Activated T-cell treated with anti-CD3 and anti-CD28 coated beads, Interleukin-2, amount 50 U/mL, for 1 hour (primary cell): ENCODE results near the gene LILRB4.
"Not testable (repeated sequence)": the region's sequence is repeated elsewhere in the genome, so short reads cannot be mapped to it uniquely, and the experiment has no call there.

Source experiments
- DNase-seq: peaks from one replicate; pipeline ENCODE4 v3.0.0-alpha.2; 2020

The LILRB4 gene

DNA sequence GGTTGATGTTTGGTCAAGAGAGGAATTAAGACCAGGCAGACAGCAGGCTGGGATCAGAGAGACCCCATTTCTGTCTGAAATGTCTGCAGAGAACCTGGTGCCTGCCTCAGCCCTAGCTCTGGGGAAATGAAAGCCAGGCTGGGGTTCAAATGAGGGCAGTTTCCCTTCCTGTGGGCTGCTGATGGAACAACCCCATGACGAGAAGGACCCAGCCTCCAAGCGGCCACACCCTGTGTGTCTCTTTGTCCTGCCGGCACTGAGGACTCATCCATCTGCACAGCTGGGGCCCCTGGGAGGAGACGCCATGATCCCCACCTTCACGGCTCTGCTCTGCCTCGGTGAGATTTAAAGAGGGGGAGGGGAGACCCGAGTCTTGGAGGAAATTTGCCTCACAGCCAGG lies at the start of gene LILRB4:
TSS of gene LILRB4 (plus strand) at position 256 of the 400 bp plus-strand sequence. CDS start at position 305, 49 bp downstream.
- no peak for DNase-seq

DNA sequence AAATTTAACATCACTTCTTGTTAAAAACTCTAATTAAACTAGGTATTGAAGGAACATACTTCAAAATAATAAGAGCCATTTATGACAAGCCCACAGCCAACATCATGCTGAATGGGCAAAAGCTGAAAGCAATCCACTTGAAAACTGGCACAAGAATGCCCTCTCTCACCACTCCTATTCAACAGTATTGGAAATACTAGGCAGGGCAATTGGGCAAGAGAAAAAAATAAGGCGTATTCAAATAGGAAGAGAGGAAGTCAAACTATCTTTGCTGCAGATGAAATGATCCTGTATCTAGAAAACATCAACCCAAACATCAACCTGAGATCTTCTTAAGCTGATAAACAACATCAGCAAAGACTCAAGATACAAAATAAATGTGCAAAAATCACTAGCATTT lies 48.1 kb upstream of the LILRB4 start:
- DNase-seq, result no peak

DNA sequence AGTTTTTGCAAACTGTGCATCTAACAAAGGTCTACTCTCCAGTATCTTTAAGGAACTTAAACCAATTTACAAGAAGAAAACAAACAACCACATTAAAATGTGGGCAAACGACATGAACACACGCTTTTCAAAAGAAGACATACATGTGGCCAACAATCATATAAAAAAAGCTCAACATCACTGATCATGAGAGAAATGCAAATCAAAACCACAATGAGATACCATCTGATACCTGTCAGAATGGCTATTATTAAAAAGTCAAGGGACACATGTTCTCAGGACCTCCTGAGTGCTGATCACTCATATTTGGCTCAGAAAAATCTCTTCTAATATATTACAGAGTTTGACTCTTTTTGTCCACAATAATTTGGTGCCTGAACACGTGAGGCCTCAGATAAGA lies 46.7 kb upstream of the LILRB4 start:
- DNase-seq, result no peak

DNA sequence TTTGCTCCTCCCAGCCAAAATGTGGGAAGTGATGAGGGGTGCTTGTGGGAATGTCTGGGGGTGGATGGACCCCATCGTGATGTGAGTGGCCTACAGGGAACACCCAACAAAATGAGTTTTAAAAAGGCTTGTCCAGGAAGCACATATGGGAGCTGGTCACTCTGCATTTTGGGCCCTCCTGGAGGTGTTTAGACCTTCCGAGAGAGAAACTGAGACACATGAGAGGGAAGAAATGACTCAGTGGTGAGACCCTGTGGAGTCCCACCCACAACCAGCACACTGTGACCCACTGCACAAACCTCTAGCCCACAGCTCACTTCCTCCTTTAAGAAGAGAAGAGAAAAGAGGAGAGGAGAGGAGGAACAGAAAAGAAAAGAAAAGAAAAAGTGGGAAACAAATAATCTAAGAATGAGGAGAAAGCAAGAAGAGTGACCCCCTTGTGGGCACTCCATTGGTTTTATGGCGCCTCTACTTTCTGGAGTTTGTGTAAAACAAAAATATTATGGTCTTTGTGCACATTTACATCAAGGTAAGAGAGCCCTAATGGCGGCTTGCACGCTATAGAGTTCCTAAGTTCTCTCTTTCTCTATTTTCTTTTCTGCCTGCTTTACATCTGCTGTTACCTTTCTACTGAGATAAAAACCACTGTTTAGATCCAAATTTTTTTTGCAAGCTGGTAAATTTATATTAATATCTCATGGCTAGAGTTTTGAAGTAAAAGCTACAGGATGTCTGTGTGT lies 45.8 kb upstream of the LILRB4 start:
- DNase-seq, result no peak

DNA sequence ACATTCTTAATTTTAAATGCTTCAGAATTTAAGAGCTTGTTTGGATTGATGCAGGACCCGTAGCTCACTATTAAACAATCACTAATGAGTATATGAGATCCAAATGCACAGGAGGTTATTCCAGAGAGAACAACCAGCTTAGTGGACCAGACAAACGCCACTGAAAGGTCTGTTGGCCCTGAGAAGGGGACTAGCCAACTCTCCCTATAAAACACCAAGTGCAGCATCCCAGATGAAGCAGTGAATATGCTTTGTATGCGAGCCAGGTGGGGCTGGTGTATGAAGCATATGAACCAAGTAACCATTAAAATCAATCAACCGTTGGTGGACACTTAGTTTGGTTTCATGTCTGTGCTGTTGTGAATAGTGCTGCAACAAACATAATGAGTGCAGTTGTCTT lies 42.3 kb upstream of the LILRB4 start:
- no peak for DNase-seq

DNA sequence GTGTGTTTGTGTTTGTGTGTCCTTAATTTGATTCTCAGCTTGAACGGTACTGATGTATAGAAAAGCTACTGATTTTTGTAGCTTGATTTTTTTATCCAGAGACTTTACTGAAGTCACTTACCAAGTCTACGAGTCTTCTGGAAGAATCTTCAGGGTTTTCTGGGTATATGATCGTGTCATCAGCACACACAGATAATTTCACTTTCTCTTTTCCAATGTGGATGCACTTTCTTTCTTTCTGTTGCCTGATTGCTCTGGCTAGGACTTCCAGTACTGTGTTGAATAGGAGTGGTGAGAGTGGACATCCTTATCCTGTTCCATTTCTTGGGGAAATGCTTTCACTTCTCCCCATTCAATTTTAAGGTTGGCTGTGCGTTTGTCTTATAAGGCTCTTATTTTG lies 40.4 kb upstream of the LILRB4 start:
- DNase-seq, result no peak

DNA sequence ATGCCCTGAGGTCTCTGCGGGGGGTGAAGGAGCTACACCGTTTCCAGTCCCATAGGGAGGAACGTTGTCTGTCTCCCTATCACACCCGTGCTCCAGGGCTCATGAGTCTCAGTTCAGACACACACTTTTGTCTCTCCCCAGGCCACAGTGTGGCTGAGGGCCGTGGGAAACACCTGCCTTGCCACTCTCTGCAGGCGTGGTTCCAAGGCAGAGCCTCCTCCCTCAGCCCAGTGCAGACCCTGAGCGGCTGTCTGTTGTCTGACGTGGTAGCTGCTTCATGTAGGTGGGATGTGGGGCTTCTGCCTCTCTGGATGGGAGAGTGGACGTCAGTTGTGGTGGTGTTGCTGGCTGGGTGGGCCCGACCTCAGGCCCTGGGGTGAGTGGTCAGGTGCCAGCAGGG lies 38.6 kb upstream of the LILRB4 start:
- not testable (repeated sequence) for DNase-seq

DNA sequence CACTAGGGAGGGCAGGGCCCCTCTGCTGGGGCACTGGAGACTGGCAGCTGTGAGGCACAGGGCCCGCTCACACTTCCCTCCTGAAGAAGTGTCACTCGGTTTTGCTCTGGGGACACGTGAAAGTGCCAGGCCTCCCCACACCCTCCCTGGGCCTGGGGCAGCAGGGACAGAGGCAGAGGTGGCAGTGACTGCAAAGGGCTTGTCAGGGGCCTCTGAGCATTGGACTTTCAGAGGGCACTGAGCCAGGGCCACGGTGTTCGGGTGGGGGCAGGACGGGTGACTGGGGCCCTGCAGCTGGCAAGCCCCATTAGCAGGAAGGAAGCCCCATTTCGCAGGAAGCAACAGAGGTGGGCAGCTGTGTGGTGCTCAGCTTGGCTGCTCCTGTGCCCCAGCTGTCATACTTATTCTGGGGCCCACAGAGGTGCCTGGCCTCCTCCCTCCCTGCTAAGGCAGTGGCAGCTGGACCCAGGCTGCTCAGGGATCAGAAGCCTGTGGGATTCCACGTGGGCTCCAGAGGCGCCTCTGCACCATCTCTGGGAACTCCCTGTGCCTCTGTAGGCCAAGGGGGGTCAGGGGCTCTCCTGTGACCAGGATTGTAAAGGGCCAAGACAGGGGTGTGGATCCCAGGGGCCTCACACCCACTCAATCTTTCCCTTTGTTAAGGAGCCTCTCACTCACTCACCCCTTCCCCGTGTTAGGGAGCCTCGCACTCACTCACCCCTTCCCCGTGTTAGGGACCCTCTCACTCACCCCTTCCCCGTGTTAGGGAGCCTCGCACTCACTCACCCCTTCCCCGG lies 37.7 kb upstream of the LILRB4 start:
- DNase-seq, result not testable (repeated sequence)

DNA sequence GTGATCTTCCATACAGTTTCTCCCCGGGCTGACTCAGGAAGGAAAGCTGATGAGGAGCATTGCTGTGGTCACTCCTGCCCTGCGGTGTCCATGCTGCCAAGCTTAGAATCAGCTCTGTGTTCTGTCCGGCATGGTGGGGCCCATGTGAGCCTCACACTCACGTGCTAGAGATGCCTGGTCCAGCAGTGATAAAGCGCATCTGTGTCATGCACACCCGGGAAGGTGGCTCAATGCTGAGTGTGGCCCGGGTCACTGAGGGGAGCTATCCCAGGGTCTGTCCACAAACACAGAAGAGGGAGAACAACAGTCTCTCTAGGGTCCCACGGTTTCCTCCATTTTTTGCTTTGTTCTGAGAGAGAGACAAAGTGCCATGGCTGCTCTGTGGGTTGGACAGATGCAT lies 36.0 kb upstream of the LILRB4 start:
- no peak for DNase-seq

DNA sequence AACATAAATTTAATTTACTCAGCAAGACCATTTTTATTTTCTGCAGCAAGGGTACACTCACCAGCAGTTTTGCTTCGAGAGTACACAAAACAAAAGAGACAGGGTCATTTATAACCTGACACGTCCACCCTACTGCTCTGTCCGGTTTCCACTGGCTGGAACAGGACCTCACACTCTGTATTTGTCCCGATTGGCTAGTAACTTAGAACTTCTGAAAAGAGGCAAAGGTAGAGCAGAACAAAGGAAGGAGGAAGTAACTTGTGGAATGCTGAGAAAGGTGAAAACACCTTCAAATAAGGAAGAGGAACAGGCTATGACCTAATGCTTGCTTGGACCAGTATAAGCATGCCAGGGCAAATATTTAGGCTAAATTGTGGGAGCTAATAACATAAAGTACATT lies 34.9 kb upstream of the LILRB4 start:
- not testable (repeated sequence) for DNase-seq

DNA sequence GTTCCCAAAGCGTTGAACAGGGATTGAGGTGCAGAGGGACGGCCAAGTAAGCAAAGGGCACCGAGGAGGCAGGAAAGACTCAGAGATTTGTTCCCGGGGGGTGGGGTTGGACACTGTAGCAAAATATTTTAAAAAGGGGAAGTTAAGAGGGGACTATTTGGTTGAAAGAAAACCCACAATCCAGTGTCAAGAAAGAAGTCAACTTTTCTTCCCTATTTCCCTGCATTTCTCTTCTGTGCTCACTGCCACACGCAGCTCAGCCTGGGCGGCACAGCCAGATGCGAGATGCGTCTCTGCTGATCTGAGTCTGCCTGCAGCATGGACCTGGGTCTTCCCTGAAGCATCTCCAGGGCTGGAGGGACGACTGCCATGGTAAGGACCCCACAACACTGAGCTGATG lies 32.5 kb upstream of the LILRB4 start, which contains the start of gene LILRB1:
TSS of gene LILRB1 (plus strand) at position 223 of the 400 bp plus-strand sequence. CDS start 590 bp downstream, outside the sequence.
- not testable (repeated sequence) for DNase-seq

DNA sequence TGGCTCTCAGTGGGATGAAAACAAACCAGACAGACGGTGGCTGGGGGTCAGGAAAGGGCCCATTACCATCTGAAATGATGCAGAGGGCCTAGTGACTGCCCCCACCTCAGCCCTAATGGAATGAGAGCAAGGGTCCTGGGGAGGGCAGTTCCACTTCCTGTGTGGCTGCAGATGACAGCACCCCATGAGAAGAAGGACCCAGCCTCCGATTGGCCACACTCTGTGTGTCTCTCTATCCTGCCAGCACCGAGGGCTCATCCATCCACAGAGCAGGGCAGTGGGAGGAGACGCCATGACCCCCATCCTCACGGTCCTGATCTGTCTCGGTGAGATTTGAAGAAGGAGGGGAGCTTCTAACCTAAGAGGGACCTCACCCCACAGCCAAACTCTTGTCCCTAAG lies 32.0 kb upstream of the LILRB4 start:
- DNase-seq, result no peak

DNA sequence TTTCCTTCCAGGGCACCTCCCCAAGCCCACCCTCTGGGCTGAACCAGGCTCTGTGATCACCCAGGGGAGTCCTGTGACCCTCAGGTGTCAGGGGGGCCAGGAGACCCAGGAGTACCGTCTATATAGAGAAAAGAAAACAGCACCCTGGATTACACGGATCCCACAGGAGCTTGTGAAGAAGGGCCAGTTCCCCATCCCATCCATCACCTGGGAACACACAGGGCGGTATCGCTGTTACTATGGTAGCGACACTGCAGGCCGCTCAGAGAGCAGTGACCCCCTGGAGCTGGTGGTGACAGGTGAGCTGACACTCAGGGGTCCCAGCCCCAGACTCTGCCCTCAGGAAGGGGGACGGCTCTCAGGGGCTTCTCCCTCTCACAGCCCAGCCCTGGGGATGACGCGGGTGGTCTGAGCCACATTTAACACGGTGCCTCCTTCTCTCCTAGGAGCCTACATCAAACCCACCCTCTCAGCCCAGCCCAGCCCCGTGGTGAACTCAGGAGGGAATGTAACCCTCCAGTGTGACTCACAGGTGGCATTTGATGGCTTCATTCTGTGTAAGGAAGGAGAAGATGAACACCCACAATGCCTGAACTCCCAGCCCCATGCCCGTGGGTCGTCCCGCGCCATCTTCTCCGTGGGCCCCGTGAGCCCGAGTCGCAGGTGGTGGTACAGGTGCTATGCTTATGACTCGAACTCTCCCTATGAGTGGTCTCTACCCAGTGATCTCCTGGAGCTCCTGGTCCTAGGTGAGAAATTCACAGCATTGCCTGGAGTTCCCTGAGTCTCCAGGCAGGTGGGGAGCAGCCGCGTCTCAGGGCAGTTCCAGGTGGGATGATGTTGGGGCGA lies 31.1 kb upstream of the LILRB4 start:
- DNase-seq, result not testable (repeated sequence)

DNA sequence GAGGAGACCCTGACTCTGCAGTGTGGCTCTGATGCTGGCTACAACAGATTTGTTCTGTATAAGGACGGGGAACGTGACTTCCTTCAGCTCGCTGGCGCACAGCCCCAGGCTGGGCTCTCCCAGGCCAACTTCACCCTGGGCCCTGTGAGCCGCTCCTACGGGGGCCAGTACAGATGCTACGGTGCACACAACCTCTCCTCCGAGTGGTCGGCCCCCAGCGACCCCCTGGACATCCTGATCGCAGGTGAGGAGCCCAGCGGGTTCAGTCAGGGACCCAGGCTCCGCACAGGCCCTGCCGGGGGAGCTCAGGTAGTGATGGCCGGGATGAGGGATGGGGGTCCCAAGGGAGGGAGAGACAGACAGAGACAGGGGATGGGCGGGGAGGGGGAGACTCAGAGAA lies 30.3 kb upstream of the LILRB4 start:
- not testable (repeated sequence) for DNase-seq

DNA sequence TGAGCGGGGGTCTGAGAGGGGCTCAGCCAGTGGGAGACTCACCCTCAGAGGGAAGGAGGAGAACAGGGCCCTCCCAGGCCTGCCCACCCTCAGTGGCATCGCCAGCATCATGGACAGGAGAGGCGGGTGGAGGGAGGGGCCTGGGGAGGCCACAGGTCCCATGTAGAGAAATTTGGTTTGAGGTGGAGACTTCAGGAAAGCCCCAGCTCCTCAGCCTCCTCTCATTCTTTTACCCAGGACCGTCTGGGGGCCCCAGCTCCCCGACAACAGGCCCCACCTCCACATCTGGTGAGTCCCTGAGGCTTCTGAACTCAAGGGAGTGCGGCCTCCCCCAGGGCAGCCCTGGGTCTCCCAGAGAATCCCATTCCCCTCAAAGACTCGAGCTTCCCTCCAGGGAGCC lies 29.4 kb upstream of the LILRB4 start:
- no peak for DNase-seq

DNA sequence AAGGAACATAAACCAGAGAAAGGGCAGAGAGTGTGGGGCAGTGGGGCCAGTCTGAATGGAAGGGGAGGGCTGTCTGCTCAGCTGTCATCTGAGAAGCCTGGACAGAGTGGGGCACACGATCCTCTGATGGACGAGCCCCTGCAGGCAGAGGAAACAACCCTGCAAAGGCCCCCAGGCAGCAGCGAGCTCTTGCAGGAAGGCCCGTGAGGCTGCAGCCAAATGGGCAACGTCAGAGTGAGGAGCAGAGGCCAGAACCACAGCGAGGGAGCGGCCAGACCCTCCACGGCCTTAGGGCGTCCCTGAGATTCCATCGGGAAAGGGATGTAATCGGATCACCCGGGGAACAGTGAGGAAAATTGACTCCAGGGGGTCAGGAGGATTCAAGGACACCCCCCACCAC lies 26.7 kb upstream of the LILRB4 start:
- not testable (repeated sequence) for DNase-seq

DNA sequence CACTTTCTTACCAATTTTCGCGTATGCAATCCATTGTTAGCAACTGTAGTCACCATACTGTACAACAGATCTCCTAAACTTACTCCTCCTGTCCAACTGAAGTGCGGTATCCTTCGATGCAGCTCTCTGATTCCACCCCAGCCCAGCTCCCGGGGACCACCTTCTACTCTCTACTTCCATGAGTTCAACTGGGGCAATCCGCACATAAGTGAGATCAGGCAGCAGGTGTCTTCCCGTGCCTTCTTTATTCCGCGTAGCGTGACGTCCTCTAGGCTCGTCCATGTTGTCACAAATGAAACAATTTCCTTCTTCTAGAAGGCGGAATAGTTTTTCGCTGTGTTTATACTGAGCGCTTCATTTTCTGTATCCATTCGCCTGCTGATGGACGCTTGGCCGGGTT lies 24.1 kb upstream of the LILRB4 start:
- DNase-seq, result no peak

DNA sequence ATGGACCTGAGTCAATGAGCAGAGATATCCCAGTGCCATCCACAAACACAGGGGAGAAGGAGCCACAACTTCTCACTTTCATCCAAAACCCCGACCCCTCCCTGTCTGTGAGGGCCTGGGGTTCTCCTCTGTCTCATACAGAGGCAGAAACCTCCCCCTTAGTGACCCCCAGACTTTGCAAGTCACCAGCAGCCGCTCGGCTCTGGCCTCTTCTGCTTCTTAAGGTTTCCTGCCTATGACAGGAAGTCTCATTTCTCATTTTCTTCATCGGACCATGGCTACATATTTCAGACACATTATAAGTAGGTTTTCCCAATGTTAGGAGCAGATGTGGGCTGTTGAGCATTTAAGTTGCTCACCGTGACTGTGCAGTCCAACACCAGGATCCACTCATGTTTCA lies 19.8 kb upstream of the LILRB4 start:
- DNase-seq, result not testable (repeated sequence)

DNA sequence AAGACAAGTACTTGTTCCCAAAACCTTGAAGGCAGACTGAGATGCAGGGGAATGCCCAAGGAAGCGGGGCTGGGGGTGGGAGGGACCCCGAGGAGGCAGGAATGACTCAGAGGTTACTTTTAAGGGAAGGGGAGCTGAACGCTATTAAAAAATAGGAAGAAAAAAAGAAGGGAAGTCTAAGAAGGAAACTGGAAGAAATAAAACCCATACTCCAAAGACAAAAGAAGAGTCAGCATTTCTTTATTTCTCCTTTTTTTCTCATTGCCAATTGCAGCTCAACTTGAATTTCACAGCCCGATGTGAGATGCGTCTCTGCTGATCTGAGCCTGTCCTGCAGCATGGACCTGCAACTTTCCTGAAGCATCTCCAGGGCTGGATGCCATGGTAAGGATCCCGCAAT lies 19.2 kb upstream of the LILRB4 start:
- not testable (repeated sequence) for DNase-seq

DNA sequence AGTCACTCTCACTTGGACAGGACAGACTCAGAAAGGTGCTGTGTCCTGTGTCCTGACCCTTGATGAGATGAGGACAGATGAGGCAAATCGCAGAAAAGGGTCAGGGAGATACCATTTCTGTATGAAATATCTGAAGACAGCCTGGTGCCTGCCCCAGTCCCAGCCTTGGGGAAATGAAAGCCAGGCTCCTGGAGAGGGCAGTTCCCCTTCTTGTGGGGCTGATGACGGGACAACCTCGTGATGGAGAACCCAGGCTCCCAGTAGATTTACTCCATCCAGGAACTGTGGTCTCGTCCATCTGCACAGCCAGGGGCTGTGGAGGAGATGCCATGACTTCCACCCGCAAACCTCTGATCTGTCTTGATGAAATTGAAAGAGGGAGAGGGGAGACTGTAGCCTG lies 18.7 kb upstream of the LILRB4 start:
- no peak for DNase-seq

DNA sequence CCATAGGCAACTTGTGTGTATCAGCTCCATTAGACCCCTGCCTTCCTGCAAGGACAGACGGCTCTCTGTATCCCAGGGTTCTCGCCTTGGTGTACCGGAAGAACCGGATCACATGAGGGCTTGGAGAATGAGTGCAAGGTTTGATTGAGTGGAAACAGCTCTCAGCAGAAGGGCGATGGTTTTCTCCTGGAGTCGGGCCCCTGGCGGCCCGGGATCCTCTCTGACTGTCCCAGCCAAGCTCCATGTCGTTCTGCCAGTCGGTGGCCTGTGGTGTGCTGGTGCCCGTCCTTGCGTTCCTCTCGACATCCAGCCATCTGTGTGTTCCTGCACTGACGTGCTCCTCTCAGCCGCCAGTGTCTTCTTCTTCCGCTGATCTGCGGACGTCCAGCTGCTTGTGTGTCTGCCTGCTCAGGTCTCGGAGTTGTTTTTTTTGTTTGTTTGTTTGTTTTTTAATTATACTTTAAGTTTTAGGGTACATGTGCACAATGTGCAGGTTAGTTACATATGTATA lies 16.4 kb upstream of the LILRB4 start:
- no peak for DNase-seq

DNA sequence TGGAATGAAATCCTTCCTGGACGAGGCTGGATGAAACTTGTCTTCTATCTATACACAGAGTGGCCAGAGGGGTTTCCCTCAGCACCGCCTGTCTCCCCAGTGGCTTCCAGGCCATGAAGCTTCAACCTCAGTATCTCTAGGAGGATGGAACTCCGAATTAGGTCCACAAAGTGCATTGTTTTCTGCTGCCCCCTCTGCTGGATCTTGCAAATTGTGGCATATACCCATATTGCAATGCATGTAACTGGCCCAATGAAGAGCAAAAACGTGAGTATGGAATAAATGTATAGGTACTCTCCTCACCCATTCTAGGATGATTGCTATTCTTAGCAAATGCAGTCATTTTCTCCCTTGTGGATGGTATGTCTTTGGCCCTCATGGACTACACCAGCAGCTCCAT lies 14.7 kb upstream of the LILRB4 start:
- DNase-seq, result no peak

DNA sequence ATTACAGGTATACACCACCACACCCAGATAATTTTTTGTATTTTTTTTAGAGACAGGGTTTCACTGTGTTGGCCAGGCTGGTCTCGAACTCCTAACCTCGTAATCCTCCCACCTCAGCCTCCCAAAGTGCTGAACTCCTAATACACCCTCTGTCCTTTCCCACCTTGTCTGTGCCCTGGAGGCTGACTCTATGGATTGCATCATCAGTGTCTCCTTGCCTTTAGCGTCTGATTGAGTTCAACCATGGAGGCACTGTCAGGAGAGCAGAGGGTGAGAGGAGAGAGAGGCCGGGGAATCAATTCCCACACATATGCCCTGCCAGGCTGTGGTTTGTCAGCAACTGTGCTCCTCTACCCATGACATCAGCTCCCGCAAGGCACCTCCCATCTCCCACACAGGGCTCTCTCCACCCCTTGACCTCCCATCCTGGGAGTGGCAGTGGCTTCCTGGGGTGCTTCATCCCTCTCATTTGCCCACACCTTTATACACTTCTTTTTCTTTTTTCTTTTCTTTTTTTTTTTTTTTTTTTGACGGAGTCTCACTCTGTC lies 12.6 kb upstream of the LILRB4 start:
- DNase-seq, result no peak
